ENCODE data around the gene IGF2BP3.

The IGF2BP3 gene

GRCh38 chr7:23394488-23395171 lies 75.7 kb downstream of the IGF2BP3 start:
- Histone ChIP-seq H3K27me3 (ENCODE audit: control insufficient read depth in 1 of 2, insufficient read depth in 2 of 2, low read length in 2 of 2) (no peaks in the 10 kb centered on the region), H3K9ac (ENCODE audit: low read length) (no peak overlapping the region), H3K36me3 (ENCODE audit: insufficient read depth, low read length) (no peaks in the 10 kb centered on the region), H3K4me1 (ENCODE audit: insufficient read depth, low read length) (peaks cover 3% of the 10 kb centered on the region), H3K4me3 (ENCODE audit: low read depth in 1 of 2, low read length in 2 of 2) (no peak overlapping the region), H3K27ac (ENCODE audit: low read depth, low read length) (no peak overlapping the region), H3K9me3 (ENCODE audit: low read length) (no peaks in the 10 kb centered on the region)

GRCh38 chr7:23393636-23394035 lies 76.7 kb downstream of the IGF2BP3 start:
- H3K27ac ChIP-seq (ENCODE audit: low read depth, low read length), result no peak overlapping the region
- no peaks in the 10 kb centered on the region for H3K27me3 ChIP-seq (ENCODE audit: control insufficient read depth in 1 of 2, insufficient read depth in 2 of 2, low read length in 2 of 2)
- no peaks in the 10 kb centered on the region for H3K36me3 ChIP-seq (ENCODE audit: insufficient read depth, low read length)
- no peak overlapping the region for H3K9ac ChIP-seq (ENCODE audit: low read length)
- H3K4me1 ChIP-seq (ENCODE audit: insufficient read depth, low read length), result peaks cover 3% of the 10 kb centered on the region
- no peaks in the 10 kb centered on the region for H3K9me3 ChIP-seq (ENCODE audit: low read length)
- H3K4me3 ChIP-seq (ENCODE audit: low read depth in 1 of 2, low read length in 2 of 2), result no peak overlapping the region

GRCh38 chr7:23389701-23390100 lies 80.6 kb downstream of the IGF2BP3 start:
- Histone ChIP-seq H3K36me3 (ENCODE audit: insufficient read depth, low read length) (no peaks in the 10 kb centered on the region), H3K9ac (ENCODE audit: low read length) (no peak overlapping the region), H3K4me3 (ENCODE audit: low read depth in 1 of 2, low read length in 2 of 2) (no peak overlapping the region), H3K27me3 (ENCODE audit: control insufficient read depth in 1 of 2, insufficient read depth in 2 of 2, low read length in 2 of 2) (no peaks in the 10 kb centered on the region), H3K27ac (ENCODE audit: low read depth, low read length) (no peak overlapping the region), H3K9me3 (ENCODE audit: low read length) (no peaks in the 10 kb centered on the region), H3K4me1 (ENCODE audit: insufficient read depth, low read length) (no peaks in the 10 kb centered on the region)

- no peaks in the 10 kb centered on the region for H3K4me1 ChIP-seq (ENCODE audit: insufficient read depth, low read length)
- H3K4me3 ChIP-seq (ENCODE audit: low read depth in 1 of 2, low read length in 2 of 2), result no peak overlapping the region
- H3K27ac ChIP-seq (ENCODE audit: low read depth, low read length), result no peak overlapping the region
These were observed 82.7 kb downstream of the IGF2BP3 start for GRCh38 chr7:23387583-23387982.

GRCh38 chr7:23385140-23385539 lies 85.2 kb downstream of the IGF2BP3 start:
- Histone ChIP-seq H3K4me1 (ENCODE audit: insufficient read depth, low read length) (no peaks in the 10 kb centered on the region), H3K9me3 (ENCODE audit: low read length) (no peaks in the 10 kb centered on the region), H3K9ac (ENCODE audit: low read length) (no peak overlapping the region), H3K36me3 (ENCODE audit: insufficient read depth, low read length) (no peaks in the 10 kb centered on the region), H3K27ac (ENCODE audit: low read depth, low read length) (no peak overlapping the region), H3K4me3 (ENCODE audit: low read depth in 1 of 2, low read length in 2 of 2) (no peak overlapping the region), H3K27me3 (ENCODE audit: control insufficient read depth in 1 of 2, insufficient read depth in 2 of 2, low read length in 2 of 2) (no peaks in the 10 kb centered on the region)

More at GRCh38 chr7:23387583-23387982, 82.7 kb downstream of the IGF2BP3 start:
- H3K36me3 ChIP-seq (ENCODE audit: insufficient read depth, low read length), result no peaks in the 10 kb centered on the region
- H3K27me3 ChIP-seq (ENCODE audit: control insufficient read depth in 1 of 2, insufficient read depth in 2 of 2, low read length in 2 of 2), result no peaks in the 10 kb centered on the region
- no peak overlapping the region for H3K9ac ChIP-seq (ENCODE audit: low read length)
- H3K9me3 ChIP-seq (ENCODE audit: low read length), result no peaks in the 10 kb centered on the region

- Histone ChIP-seq H3K27ac (ENCODE audit: low read depth, low read length) (no peak overlapping the region), H3K4me3 (ENCODE audit: low read depth in 1 of 2, low read length in 2 of 2) (no peak overlapping the region), H3K4me1 (ENCODE audit: insufficient read depth, low read length) (no peaks in the 10 kb centered on the region), H3K36me3 (ENCODE audit: insufficient read depth, low read length) (no peaks in the 10 kb centered on the region), H3K9ac (ENCODE audit: low read length) (no peak overlapping the region), H3K27me3 (ENCODE audit: control insufficient read depth in 1 of 2, insufficient read depth in 2 of 2, low read length in 2 of 2) (no peaks in the 10 kb centered on the region), H3K9me3 (ENCODE audit: low read length) (no peaks in the 10 kb centered on the region)
These were observed 87.1 kb downstream of the IGF2BP3 start for GRCh38 chr7:23383225-23383624.

GRCh38 chr7:23380961-23381360 lies 89.3 kb downstream of the IGF2BP3 start:
- Histone ChIP-seq H3K27me3 (ENCODE audit: control insufficient read depth in 1 of 2, insufficient read depth in 2 of 2, low read length in 2 of 2) (no peaks in the 10 kb centered on the region), H3K9me3 (ENCODE audit: low read length) (no peaks in the 10 kb centered on the region), H3K36me3 (ENCODE audit: insufficient read depth, low read length) (no peaks in the 10 kb centered on the region), H3K4me1 (ENCODE audit: insufficient read depth, low read length) (no peaks in the 10 kb centered on the region), H3K4me3 (ENCODE audit: low read depth in 1 of 2, low read length in 2 of 2) (no peak overlapping the region), H3K27ac (ENCODE audit: low read depth, low read length) (no peak overlapping the region), H3K9ac (ENCODE audit: low read length) (no peak overlapping the region)

- Histone ChIP-seq H3K27me3 (ENCODE audit: control insufficient read depth in 1 of 2, insufficient read depth in 2 of 2, low read length in 2 of 2) (no peaks in the 10 kb centered on the region), H3K9ac (ENCODE audit: low read length) (no peak overlapping the region), H3K4me3 (ENCODE audit: low read depth in 1 of 2, low read length in 2 of 2) (no peak overlapping the region), H3K4me1 (ENCODE audit: insufficient read depth, low read length) (no peaks in the 10 kb centered on the region), H3K9me3 (ENCODE audit: low read length) (no peaks in the 10 kb centered on the region), H3K27ac (ENCODE audit: low read depth, low read length) (no peak overlapping the region), H3K36me3 (ENCODE audit: insufficient read depth, low read length) (no peaks in the 10 kb centered on the region)
These were observed 89.7 kb downstream of the IGF2BP3 start for GRCh38 chr7:23380556-23380955.

- H3K9ac ChIP-seq (ENCODE audit: low read length), result no peak overlapping the region
- H3K36me3 ChIP-seq (ENCODE audit: insufficient read depth, low read length), result no peaks in the 10 kb centered on the region
- H3K9me3 ChIP-seq (ENCODE audit: low read length), result no peaks in the 10 kb centered on the region
- no peak overlapping the region for H3K27ac ChIP-seq (ENCODE audit: low read depth, low read length)
- H3K4me3 ChIP-seq (ENCODE audit: low read depth in 1 of 2, low read length in 2 of 2), result no peak overlapping the region
- H3K4me1 ChIP-seq (ENCODE audit: insufficient read depth, low read length), result no peaks in the 10 kb centered on the region
- H3K27me3 ChIP-seq (ENCODE audit: control insufficient read depth in 1 of 2, insufficient read depth in 2 of 2, low read length in 2 of 2), result no peaks in the 10 kb centered on the region
These were observed 91.3 kb downstream of the IGF2BP3 start for GRCh38 chr7:23378996-23379395.

GRCh38 chr7:23377134-23377533 lies 93.2 kb downstream of the IGF2BP3 start:
- H3K9ac ChIP-seq (ENCODE audit: low read length), result no peak overlapping the region
- H3K27ac ChIP-seq (ENCODE audit: low read depth, low read length), result no peak overlapping the region
- no peaks in the 10 kb centered on the region for H3K9me3 ChIP-seq (ENCODE audit: low read length)
- H3K36me3 ChIP-seq (ENCODE audit: insufficient read depth, low read length), result no peaks in the 10 kb centered on the region
- H3K4me1 ChIP-seq (ENCODE audit: insufficient read depth, low read length), result no peaks in the 10 kb centered on the region
- H3K27me3 ChIP-seq (ENCODE audit: control insufficient read depth in 1 of 2, insufficient read depth in 2 of 2, low read length in 2 of 2), result no peaks in the 10 kb centered on the region
- H3K4me3 ChIP-seq (ENCODE audit: low read depth in 1 of 2, low read length in 2 of 2), result no peak overlapping the region

GRCh38 chr7:23373151-23374004 lies 96.9 kb downstream of the IGF2BP3 start:
- Histone ChIP-seq H3K9me3 (ENCODE audit: low read length) (no peaks in the 10 kb centered on the region), H3K27ac (ENCODE audit: low read depth, low read length) (no peak overlapping the region), H3K4me3 (ENCODE audit: low read depth in 1 of 2, low read length in 2 of 2) (no peak overlapping the region), H3K36me3 (ENCODE audit: insufficient read depth, low read length) (no peaks in the 10 kb centered on the region), H3K9ac (ENCODE audit: low read length) (no peak overlapping the region), H3K27me3 (ENCODE audit: control insufficient read depth in 1 of 2, insufficient read depth in 2 of 2, low read length in 2 of 2) (no peaks in the 10 kb centered on the region), H3K4me1 (ENCODE audit: insufficient read depth, low read length) (no peaks in the 10 kb centered on the region)
